HG02623 (cell line): ENCODE results near the gene GRIP2.

ENCODE experiments used
- ATAC-seq: cut with Tn5 transposase; IDR thresholded peaks from one replicate; pipeline ENCODE4 v1.9.1; 2021; ENCODE audit warnings: moderate library complexity; ENCODE audit not compliant: unreplicated experiment

Gene GRIP2

DNA sequence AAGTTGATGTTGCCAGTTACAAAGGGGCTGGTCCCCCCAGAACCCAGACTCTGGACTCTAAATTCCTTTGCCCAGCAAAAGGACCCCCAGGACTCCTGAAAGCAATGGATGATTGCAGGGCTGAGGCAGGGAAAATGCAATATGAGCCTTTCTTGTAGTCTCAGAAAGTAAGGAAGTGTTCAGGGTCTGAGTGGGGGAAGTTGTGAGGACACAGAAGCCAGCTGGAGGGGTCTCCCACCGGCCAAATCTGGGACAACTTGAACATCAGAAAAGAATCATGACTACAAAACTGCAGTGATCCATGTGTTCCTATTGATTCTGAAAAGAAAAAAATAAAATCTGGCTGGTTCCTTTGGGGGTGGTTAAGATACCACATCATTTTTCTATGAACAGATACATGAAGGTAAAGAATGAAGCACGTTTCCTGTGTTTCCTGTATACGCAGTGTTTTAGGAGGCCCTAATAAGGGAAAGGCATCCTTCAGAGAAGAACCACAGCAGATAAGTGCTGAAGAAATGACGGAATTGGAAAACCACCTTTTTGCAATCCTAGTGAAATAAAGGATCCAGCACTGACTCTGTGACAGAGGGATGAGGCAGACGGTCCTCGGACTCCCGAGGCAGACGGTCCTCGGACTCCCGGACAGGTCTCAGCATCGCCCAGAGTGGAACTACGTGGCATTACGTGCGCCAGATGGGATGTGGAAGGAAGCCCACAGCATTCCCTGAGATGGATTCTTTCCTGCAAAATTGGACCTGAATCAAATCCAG lies 22.2 kb upstream of the GRIP2 start:
- ATAC-seq, result no peak

DNA sequence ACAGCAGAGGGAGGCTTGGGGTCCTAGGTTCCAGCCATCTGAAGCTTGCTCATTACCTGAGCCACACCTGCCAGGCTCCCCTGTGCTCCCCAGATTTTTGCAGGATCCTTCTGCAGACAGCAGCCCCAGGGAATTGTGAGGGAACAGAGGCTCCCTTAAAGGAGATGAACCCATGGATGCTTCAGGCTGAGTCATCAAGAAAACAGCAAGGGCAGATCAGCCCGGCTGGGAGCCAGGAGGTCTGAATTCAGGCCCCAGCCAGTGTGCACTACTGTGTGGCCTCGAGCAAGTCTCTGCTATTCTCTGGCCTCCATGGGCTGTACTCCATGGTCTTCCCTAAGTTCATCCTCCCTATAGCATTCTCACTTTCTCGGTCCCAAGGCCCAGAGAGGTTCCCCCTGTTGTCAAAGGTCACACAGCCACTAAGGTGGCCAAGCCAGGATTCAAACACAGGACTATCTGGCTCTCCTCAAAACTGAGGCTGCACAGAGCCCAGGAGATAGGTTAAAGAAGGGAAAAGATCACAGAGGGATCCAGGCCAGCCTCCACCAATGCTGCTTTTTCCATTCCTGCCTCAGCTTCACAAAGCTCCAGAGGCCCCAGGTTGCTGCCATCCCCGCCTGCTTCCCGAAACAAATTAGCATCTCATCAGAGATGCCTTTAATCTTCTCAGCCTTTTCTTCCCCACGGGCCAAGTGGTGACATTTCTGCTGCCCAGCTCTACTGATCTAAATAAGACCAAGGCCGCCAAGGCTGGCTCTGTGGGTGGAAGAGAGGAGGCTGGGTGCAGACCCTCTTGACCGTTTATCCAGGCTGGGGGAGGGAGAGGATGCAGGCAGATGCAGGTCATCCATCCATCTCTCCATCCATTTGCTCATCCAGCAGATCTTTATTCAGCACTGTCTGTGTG lies 21.2 kb upstream of the GRIP2 start:
- ATAC-seq, result no peak

DNA sequence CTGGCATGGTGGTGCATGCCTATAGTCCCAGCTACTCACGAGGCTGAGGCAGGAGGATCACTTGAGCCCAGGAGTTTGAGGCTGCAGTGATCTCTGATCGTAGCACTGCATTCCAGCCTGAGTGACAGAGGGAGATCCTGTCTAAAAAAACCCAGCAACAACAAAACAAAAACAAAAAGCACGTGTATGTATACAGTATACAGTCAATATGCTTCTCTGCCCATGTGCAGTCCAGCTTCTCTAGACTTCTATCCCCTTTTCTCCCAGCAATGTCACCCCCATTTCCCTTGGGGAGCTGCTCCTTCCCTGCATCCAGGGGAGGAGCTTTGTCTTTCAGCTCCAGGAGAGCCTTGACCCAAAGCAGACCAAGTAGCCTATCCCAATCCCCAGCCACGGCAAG lies 20.0 kb upstream of the GRIP2 start:
- ATAC-seq, result no peak

DNA sequence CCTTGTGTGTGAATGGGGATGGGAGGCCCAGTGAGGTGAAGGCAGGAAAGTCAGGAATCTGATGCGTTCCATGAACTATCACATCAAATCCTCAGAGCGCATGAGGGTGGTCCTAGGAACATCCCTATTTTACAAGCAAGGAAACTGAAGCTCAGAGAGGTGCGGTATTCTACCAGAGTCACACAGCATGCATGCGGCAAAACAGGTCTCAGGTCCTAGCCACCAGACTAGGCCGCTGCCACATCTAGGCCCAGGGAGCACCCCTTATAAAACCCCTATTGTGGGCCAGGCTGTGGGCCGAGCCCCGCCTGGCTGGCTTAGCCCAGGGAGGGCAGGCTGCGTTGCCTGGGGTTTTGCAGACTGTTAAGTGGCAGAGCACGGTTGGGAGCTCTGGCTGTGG lies 17.9 kb upstream of the GRIP2 start:
- ATAC-seq, result no peak

DNA sequence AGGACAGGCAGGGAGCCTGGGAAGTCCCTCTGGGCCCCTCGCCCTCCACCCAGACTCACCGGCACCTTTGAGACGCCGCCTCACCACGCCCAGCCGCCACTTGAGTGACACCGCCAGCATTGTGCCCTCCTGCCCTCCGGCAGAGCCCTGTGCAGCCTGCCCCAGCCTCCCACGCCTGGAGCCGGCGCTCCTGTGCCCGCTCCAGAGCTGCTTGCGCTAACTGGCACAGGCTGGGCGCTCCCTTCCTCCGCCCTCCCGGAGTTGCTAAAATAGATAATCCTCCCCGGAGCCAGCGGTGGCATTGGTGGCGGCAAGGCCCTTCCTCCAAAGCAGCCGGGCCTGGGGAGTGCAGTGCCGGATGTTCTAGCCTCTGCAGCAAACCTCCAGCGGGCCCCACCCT lies 15.7 kb upstream of the GRIP2 start:
- no peak for ATAC-seq

DNA sequence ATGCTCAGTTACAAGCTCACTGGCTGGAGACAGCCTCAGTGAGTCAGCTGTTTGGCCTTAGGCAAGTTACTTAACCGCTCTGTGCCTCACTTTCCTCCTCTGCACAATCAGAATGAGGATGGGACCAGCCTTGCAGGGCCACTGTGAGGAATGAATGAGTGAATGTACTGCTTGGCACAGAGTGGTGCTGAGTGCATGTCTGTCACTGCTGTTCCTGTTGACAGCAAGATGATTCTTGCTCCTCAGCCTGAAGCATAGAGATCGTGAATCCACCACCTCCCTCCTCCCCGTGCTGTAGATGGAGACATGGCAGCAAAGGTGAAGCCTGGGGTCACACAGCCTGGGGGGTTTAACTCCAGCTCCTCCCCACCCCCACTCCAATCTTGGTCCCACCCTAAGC lies 14.6 kb upstream of the GRIP2 start:
- no peak for ATAC-seq

DNA sequence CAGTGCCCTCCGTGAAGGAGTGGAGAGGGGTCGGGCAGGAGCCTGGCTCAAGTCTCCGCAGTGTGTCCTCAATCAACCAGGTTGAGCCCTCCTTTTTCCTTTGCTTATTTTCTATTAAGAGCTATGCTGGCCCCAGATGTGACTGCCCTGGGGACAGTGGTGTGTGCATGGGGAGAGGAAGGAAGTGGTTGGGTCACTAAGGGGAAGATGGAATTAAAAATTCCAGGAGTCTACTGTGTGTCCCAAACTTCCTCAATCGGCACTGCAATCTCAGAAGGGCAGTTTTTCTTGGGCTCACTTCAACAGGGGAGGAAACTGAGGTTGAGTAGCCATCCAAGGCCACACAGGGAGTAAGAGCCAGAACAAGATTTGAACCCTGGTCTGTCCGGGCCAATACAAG lies 13.7 kb upstream of the GRIP2 start:
- ATAC-seq, result no peak

DNA sequence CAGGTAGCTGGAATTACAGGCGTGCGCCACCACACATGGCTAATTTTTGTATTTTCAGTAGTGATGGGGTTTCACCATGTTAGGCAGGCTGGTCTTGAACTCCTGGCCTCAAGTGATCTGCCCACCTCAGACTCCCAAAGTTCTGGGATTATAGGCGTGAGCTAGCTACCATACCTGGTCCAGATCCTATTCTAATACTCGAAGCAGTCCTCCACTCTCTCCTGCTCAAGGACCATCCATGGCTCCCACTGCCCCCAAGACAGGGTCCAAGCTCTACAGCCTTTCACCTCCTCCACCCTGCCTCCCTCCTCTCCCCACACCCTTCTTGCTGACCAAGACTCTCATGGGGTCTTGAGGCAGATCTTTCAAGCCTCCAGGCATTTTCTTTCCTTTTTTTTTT lies 12.6 kb upstream of the GRIP2 start:
- ATAC-seq, result no peak

DNA sequence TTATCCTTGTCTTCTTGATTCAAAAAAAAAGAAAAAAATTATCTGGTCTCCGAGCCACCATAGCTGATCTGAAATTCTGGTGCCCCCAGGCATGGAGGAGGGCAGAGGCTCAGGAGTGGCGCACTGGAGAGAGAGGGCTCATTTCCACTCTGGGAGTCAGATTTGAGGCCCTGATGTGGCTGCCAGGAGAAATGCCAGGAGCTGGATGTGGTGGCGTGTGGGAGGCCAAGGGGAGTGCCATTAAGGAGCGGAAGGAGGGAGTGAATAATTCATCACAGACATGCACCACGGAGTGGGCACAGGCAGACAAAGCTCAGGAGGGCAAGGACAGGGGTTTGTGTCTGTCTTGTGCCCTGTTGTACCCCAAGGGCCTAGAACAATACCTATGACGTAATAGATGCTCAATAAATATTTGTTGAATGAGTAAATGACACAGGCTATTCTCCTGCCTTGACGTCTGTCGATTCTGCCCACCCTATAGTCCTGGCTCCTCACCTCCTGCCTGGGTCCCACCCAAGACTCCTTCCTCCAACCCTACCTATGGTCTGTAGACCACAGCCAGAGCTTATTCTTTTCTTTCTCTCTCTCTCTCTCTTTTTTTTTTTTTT lies 12.0 kb upstream of the GRIP2 start:
- ATAC-seq, result no peak

DNA sequence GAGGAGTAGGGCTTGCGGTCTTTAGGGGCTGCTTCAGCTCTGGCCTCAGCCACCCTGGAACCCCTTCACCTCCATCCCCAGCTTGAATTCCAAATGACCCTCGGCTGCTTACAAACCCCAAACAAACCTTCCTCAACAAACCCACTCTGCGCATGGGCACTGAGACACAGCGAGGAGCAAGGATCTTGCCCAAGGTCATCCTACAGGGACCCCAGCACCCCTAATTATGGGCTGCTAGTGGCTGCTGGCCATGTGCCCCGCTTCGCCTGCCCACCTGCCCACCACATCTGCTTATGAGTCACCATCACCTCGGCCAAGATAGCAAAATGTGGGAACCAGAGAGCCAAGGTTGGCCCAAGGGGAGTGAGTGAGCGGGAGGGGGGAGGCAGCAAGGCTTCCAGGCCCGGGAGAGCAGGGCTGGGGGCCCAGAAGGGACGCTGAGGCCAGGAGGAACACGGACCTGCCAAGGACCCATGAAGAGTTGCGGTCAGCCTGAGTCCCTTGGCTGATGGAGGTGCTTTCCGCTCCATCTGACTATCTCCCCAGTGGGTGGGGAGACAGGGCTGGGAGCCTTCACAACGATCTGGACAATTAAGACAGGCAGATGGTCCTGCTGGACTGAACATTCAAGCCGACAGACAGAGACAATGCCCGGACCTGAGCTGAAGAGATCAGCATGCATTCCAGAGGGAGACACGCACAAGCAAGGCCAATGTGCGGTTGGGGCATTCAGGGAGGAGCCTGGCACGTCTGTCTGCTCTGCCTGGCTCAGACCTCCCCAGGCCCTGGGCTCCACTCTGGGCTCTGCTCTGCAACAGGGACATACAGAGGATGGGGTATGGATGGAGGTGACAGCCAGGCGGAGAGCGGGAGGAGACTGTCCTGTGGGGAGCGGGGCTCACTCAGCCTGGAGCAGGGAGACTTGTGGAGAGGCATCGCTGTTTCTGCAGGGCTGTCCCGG lies 10.8 kb upstream of the GRIP2 start:
- ATAC-seq, result no peak

DNA sequence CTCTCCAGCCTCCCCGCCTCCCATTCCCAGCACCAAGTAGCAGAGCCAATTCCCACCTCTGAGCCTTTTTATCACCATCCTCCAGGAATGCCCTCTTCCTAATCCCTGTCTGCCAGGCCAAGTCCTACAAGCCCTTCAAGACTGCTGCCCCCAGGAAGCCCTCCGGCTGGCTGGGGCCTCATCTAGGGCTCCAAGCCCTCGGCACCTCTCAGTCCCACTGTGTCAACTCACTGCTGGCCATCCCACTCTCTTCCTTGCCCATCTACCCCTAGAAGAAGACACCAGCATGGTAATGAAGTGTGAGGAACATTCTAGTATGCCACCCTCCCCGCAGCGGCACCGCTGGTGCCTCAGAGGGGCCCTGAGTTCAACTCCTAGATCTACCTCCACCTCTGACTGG lies 10.0 kb upstream of the GRIP2 start:
- no peak for ATAC-seq

DNA sequence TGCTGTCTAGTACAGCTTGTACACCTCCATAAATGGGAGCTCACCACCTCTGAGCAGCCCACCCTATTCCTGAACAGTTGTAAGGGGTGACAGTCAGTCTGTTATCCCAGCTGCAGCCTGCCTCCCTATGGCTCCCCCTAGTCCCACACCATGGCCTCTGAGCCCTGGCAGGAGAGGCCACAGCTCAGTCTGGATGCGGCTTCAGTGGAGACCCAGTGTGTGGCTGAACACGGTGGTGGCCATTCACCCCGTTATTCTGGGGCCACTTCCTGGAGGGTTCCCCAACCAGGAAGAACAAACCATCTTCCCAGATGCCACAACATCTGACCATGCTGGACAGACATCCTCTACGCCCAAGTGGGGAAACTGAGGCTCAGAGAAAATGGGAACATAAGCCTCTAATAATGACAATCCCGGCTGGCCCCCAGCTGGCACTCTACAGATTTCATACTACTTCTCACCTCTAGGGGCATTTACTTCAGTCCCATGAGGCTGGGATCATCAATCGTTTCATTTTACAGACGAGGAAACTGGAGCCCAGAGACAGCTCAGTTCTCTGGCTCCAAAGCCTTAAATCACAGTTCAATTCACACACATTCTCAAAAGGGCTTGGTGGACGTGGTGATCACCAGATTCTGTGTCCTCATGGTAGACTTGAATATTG lies 9.2 kb upstream of the GRIP2 start:
- ATAC-seq, result no peak

DNA sequence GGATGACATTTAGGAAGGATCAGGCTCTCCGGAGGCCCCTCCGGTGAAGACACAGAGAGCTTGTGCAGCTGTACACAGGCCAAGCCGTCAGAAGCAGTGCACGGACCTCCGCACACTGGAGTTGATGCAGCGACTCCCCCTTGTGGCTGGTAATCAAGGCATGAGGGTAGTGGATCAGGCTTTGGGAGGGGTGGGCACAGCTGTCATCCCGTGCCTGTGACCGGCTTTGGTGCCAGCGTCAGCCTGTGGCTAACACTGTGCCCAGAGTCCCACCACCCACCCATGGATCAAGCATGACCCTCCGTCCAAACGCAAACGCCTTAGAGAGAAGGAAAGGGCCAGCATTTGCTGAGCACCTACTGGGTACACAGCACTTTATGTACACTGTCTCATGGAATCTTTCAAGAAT lies 8.2 kb upstream of the GRIP2 start:
- ATAC-seq, result no peak

DNA sequence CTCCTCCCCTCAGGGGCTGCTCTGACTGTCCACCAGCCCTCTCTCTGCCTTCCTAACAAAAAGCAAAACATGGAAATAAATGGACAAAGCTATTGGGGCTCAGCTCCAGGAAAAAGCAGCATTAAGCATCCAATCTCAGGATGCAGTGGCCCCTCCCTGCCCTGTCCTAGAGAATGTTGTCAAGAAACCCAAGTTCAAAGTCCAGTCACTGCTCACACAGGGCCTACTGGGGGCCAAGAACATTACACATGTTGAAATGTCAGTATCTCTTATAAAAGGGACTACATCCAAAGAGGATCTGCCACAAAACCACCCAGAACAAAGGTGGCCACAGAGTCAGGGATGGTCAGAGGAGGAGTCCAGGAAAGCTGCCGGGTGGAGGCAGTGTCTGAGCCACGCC lies 7.6 kb upstream of the GRIP2 start:
- ATAC-seq, result no peak

DNA sequence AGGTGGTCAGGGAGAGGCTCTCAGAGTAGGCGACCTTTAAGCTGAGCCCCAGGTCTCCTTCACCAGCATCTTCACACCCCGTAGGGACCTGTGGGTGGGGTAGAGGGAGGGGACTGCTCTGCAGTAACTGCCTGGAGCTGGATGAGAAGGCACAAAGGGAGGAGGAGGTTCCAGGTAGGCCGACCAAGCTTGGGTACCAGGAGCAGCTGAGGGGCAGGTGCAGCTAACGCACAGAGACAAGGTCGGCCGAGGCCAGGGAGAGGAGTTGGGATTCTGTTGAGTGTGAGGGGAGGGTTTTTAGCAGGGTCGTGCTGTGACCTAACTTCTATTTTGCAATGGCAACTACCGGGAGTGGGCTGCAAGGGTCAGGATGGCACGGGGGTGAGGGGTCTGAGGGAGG lies 5.9 kb upstream of the GRIP2 start:
- no peak for ATAC-seq

DNA sequence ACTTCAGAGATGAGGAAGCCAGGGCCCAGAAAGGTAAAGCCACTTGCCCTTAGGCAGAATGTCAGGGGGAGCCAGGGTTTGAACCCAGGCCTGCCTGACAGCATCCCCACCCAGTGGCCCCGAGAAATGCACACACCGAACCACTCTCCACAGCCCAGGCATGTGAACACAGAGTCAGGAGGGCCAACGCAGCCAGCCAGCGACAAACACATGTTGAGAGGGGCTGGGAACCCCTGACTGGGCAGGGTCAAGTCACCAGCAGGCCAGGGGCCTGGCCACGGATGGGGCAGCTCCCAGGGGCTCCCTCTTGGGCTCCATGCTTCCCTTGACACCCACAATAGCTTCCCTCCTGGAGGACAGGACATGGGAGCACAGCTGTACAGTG lies 5.1 kb upstream of the GRIP2 start:
- no peak for ATAC-seq

DNA sequence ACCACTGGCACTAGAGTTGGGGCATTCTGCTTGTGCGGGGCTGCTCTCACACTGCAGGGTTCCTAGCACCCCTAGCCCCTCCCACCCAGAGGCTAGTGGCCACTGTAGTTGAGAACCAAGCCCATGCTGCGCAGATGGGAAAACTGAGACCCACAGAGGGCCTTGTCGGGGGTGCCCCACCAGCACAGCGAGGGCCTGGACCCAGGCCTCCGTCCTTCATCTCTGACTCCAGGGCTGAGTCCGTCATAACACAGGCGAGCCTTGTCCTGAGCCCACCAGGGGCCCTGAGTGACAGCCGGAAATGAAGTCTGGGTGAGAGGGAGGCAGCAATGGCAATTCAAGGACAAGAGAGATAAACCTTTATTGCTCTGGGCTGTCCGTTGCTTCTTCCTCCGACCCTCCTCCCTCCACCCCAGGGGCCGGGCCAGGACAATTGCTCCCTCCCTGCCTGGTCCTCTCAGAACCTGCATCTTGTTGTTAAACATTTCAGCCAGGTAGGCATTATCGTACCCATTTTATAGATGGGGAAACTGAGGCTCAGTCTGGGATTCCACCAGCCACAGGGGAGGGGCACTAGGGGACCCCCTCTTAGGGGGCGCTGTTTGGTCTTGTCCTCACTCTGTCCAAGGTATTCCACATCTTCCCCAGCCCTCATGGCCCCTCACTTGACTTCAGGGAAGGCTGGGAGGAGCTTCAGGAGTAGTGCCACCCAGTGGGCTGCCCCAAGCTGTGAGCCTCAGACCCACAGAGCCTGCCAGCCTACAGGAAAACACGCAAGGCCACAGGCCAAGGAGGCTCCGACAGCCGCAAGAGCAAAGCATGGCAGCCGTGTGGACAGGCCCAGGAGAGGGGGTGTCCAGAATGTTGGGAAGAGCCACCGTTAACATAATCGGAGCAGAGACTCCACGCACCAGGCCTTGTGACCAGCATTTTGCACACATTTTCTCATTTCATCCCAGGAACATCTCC lies 4.4 kb upstream of the GRIP2 start:
- ATAC-seq, result no peak

DNA sequence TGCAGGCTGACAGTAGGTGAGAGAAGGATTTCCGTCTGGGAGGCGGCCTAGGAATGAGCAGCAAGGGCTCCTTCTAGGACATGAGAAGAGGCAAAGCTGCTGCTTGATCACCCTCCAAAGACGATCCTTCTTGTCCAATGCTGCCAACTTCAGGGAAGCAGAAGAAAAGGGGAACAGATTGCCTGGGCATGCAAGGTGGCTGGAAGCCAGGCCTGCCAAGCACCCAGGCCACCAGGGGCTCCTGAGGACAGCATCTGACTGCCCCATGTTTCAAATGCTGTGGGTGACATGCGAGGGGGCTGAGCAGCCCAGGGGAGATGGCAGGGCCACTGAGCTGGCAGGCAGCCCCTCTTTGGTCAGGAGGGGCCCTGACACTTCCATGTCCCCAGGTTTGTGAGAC lies 3.3 kb upstream of the GRIP2 start:
- ATAC-seq, result no peak

DNA sequence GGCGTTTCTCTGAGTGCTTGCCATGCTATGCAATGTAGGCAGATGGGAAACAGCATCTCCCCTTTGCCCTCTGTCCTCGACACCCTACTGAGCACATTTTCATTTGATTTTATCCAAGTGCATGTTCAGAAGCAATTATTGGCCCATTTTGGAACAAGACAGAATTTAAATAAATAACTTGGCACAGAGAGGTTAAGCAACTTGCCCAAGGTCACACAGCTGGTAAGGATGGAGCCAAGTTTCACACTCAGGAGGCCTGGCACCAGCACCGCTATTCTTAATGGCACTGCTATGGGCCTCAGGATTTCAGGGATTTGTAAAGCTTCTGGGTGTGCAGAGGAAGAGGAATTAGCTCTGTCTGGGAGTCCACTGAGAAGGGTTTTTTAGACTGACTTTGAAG lies 2.5 kb upstream of the GRIP2 start:
- no peak for ATAC-seq
